Osteocyte (in vitro differentiated cells): Measurements from ENCODE around the gene FRMD3. TPM values are rescaled to one million over a fixed set of nuclear protein-coding genes. Genes with fewer than 3 reads are reported as not detected.

Experiments used
- DNase-seq: peaks from one replicate; pipeline ENCODE4 v3.0.0; 2021; ENCODE audit warnings: mixed read lengths; ENCODE audit not compliant: unreplicated experiment; ENCODE audit errors: extremely low spot score
- H3K27ac Mint-ChIP-seq: one replicate; pipeline ENCODE4 v1.8.0; 2021; ENCODE audit warnings: mild to moderate bottlenecking, mixed read lengths; ENCODE audit not compliant: unreplicated experiment
- H3K27me3 Mint-ChIP-seq: one replicate; pipeline ENCODE4 v1.8.0; 2021; ENCODE audit warnings: mixed read lengths; ENCODE audit not compliant: unreplicated experiment
- H3K36me3 Mint-ChIP-seq: one replicate; pipeline ENCODE4 v1.8.0; 2021; ENCODE audit warnings: mixed read lengths; ENCODE audit not compliant: unreplicated experiment
- H3K4me1 Mint-ChIP-seq: one replicate; pipeline ENCODE4 v1.8.0; 2021; ENCODE audit warnings: mixed read lengths; ENCODE audit not compliant: unreplicated experiment
- H3K4me3 Mint-ChIP-seq: one replicate; pipeline ENCODE4 v1.8.0; 2021; ENCODE audit warnings: mild to moderate bottlenecking, moderate library complexity, mixed read lengths; ENCODE audit not compliant: unreplicated experiment
- H3K9me3 Mint-ChIP-seq: one replicate; pipeline ENCODE4 v1.8.0; 2021; ENCODE audit warnings: mixed read lengths; ENCODE audit not compliant: unreplicated experiment
- CTCF ChIP-seq: fragments of 200-600 bp; sonication (generic); IDR thresholded peaks from 2 replicates; pipeline ENCODE4 v1.5.0; 2021; ENCODE audit warnings: antibody characterized with exemption, mild to moderate bottlenecking, moderate library complexity
- total RNA-seq: library from RNA; stranded (reverse); gene quantifications from 2 replicates; pipeline ENCODE4 v1.2.1, GENCODE V29; 2021

The FRMD3 gene
- total RNA-seq, 1 donor from 2014 or later, result 0.35 TPM

GRCh38 chr9:83557771-83558170 is 19.6 kb upstream of the FRMD3 start:
- DNase-seq, result no peak
- Mint-ChIP-seq H3K4me3 (no peak overlapping the region), H3K36me3 (no peaks in the 10 kb centered on the region), H3K27ac (no peak overlapping the region), H3K27me3 (no peaks in the 10 kb centered on the region), H3K4me1 (no peaks in the 10 kb centered on the region), H3K9me3 (peaks cover 12% of the 10 kb centered on the region)
- no peak for TF ChIP-seq CTCF

- DNase-seq, result no peak
- TF ChIP-seq CTCF, result no peak
- peaks cover 15% of the 10 kb centered on the region for H3K9me3 Mint-ChIP-seq
- no peak overlapping the region for H3K4me3 Mint-ChIP-seq
- peaks cover 4% of the 10 kb centered on the region for H3K27me3 Mint-ChIP-seq
- no peak overlapping the region for H3K27ac Mint-ChIP-seq
- H3K36me3 Mint-ChIP-seq, result no peaks in the 10 kb centered on the region
- H3K4me1 Mint-ChIP-seq, result no peaks in the 10 kb centered on the region
These were observed 19.1 kb upstream of the FRMD3 start for GRCh38 chr9:83557317-83557716.

- Mint-ChIP-seq H3K36me3 (no peaks in the 10 kb centered on the region), H3K27me3 (peaks cover 13% of the 10 kb centered on the region), H3K4me3 (no peak overlapping the region), H3K27ac (no peak overlapping the region), H3K4me1 (no peaks in the 10 kb centered on the region), H3K9me3 (peaks cover 22% of the 10 kb centered on the region)
- no peak for TF ChIP-seq CTCF
- DNase-seq, result no peak
These were observed 16.1 kb upstream of the FRMD3 start for GRCh38 chr9:83554278-83554677.

- no peaks in the 10 kb centered on the region for H3K4me1 Mint-ChIP-seq
- H3K27me3 Mint-ChIP-seq, result peaks cover 5% of the 10 kb centered on the region
- no peak overlapping the region for H3K4me3 Mint-ChIP-seq
- H3K27ac Mint-ChIP-seq, result no peak overlapping the region
- peaks cover 7% of the 10 kb centered on the region for H3K9me3 Mint-ChIP-seq
- no peak for DNase-seq
- no peaks in the 10 kb centered on the region for H3K36me3 Mint-ChIP-seq
- peak; percentile 52 for TF ChIP-seq CTCF
These were observed 5.9 kb upstream of the FRMD3 start for GRCh38 chr9:83544002-83544698.

- no peak for DNase-seq
- Mint-ChIP-seq H3K4me3 (peak overlapping the region; percentile 67), H3K4me1 (peaks cover 10% of the 10 kb centered on the region), H3K9me3 (no peaks in the 10 kb centered on the region), H3K27ac (no peak overlapping the region), H3K36me3 (no peaks in the 10 kb centered on the region), H3K27me3 (peaks cover 29% of the 10 kb centered on the region)
- no peak for TF ChIP-seq CTCF
These were observed 663 bp upstream of the FRMD3 start for GRCh38 chr9:83538890-83539238.
